ENCODE measurements around the gene RNF225.

DNA sequence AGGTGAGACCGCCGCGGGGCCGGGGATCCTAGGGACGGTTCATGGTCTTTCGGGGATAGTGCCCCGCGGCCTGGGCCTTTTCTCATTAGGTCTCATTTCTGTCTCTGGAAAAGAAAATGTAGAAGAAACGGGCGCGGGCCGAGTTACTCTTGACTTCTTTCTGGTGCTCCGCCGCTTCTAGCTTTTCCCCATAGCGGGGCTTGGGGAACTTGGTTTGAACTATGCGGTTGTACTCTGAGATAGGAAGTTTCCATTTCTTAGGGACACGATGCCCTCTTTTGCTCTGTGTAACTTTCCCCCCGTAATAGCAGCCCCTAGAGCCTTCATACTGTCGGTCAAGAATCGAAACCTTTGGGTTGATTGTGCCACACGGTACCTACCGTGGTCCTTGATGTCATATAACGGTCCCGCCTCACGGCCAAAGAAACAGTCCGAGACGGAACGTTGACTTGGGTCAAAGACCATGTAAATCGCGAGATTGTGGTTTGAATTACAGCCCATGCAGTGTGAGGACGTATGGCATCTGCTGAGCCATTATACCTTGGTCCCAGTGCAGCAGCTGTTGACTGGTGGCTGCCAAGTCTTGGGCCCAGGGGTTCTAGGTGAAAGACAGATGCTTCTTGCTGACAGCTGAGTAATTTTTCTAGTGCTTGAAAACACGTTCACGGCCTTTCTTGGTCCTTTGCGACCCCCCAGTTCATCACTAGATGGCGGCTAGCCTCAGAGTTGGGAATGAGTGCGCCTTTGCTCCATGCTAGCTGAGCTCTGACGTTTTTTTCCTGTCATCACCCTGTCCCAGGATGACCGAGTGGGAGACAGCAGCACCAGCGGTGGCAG is 7.9 kb upstream of the RNF225 start:
- no peak; the same call in 1 of the 2 replicates for TF ChIP-seq POLR2AphosphoS5 (IDR thresholded peaks at IDR 0.05; ENCODE audit: control insufficient read depth, insufficient read depth, low read depth, low read length)
- TF ChIP-seq TCF7 (IDR thresholded peaks at IDR 0.05; ENCODE audit: borderline replicate concordance) = no peak
- TF ChIP-seq NR1H2 (CRISPR knock-in tag; IDR thresholded peaks at IDR 0.05) = no peak
- no peak for TF ChIP-seq MEF2D (tag; conservative IDR thresholded peaks at IDR 0.05; ENCODE audit: low read depth)
- TF ChIP-seq TOE1 (IDR thresholded peaks at IDR 0.05; ENCODE audit: borderline replicate concordance) = no peak
- no peak for TF ChIP-seq TOE1 (CRISPR knock-in tag; IDR thresholded peaks at IDR 0.05; ENCODE audit: borderline replicate concordance, low read depth)
- no peak for TF ChIP-seq NR2F6 (CRISPR knock-in tag; IDR thresholded peaks at IDR 0.05)
- TF ChIP-seq, protein P1, sequence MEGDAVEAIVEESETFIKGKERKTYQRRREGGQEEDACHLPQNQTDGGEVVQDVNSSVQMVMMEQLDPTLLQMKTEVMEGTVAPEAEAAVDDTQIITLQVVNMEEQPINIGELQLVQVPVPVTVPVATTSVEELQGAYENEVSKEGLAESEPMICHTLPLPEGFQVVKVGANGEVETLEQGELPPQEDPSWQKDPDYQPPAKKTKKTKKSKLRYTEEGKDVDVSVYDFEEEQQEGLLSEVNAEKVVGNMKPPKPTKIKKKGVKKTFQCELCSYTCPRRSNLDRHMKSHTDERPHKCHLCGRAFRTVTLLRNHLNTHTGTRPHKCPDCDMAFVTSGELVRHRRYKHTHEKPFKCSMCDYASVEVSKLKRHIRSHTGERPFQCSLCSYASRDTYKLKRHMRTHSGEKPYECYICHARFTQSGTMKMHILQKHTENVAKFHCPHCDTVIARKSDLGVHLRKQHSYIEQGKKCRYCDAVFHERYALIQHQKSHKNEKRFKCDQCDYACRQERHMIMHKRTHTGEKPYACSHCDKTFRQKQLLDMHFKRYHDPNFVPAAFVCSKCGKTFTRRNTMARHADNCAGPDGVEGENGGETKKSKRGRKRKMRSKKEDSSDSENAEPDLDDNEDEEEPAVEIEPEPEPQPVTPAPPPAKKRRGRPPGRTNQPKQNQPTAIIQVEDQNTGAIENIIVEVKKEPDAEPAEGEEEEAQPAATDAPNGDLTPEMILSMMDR (IDR thresholded peaks at IDR 0.05 in 2 of 3, conservative IDR thresholded peaks at IDR 0.05 in 1 of 3; ENCODE audit: insufficient read depth in 2 of 3, low read depth in 1 of 3, low read length in 3 of 3) = peak; percentile 34 to 42 (median 35); a peak in 5 of 6 replicates
